ENCODE data around the gene ATF6B. TPM values are rescaled to one million over a fixed set of nuclear protein-coding genes. Genes with fewer than 3 reads are reported as not detected.

The ATF6B gene
- total and polyA plus RNA-seq, 7 donors = 13.0 to 35.2 (median 19.2) TPM

- Histone ChIP-seq H3K4me3 (no peak overlapping the region), H3K9me3 (no peaks in the 10 kb centered on the region), H3K4me1 (peaks cover 13% of the 10 kb centered on the region), H3K36me3 (ENCODE audit: insufficient read depth in 1 of 2, low read depth in 1 of 2) (peaks cover 5 to 71% of the 10 kb centered on the region in 2 donors), H3K27ac (no peak overlapping the region), H3K27me3 (ENCODE audit: insufficient read depth in 3 of 3, low read length in 2 of 3) (no peaks in the 10 kb centered on the region)
- no peak for DNase-seq
- WGBS, 3 donors = 68 to 80% (median 71%) methylated on average over 7 of the region's 7 CpGs
- no peak for ATAC-seq
- intact Hi-C loops (cut with DNase I) = loop anchor here in 1 of 2 donors (5.0 kb wide), 2 partner anchors 36 to 81 kb away; partner anchors contain the start of genes PPT2 and PRRT1
- TF ChIP-seq CTCF (IDR thresholded peaks at IDR 0.05) = peak; percentile 17
Observed at GRCh38 chr6:32116674-32117073, 11.4 kb downstream of the ATF6B start.

- TF ChIP-seq CTCF (IDR thresholded peaks at IDR 0.05) = no peak
- DNase-seq (no peak), ATAC-seq (no peak)
- 75 to 83% (median 81%) methylated on average over 6 of the region's 6 CpGs for WGBS, 3 donors
- intact Hi-C loops (cut with DNase I) = loop anchor here in 1 of 2 donors (5.0 kb wide), 2 partner anchors 37 to 82 kb away; partner anchors contain the start of genes PPT2 and PRRT1
- peaks cover 14% of the 10 kb centered on the region for H3K4me1 ChIP-seq
- no peak overlapping the region for H3K4me3 ChIP-seq
- H3K27ac ChIP-seq = no peak overlapping the region
- H3K27me3 ChIP-seq (ENCODE audit: insufficient read depth in 3 of 3, low read length in 2 of 3) = no peaks in the 10 kb centered on the region
- peaks cover under 1 to 61% of the 10 kb centered on the region in 2 donors for H3K36me3 ChIP-seq (ENCODE audit: insufficient read depth in 1 of 2, low read depth in 1 of 2)
- no peaks in the 10 kb centered on the region for H3K9me3 ChIP-seq
Observed at GRCh38 chr6:32115623-32116022, 12.4 kb downstream of the ATF6B start.

GRCh38 chr6:32114796-32115195 is 13.2 kb downstream of the ATF6B start:
- 78 to 82% (median 80%) methylated on average over 8 of the region's 8 CpGs for WGBS, 3 donors
- no peaks in the 10 kb centered on the region for H3K9me3 ChIP-seq
- H3K36me3 ChIP-seq (ENCODE audit: insufficient read depth in 1 of 2, low read depth in 1 of 2) = peaks cover 0 to 52% of the 10 kb centered on the region in 2 donors
- TF ChIP-seq CTCF (IDR thresholded peaks at IDR 0.05) = no peak
- intact Hi-C loops (cut with DNase I) = loop anchor here in 1 of 2 donors (5.0 kb wide), 2 partner anchors 38 to 83 kb away; partner anchors contain the start of genes PPT2 and PRRT1
- ATAC-seq (no peak), DNase-seq (peak in 1 of 2 donors; percentile 49)
- peaks cover 14% of the 10 kb centered on the region for H3K4me1 ChIP-seq
- no peak overlapping the region for H3K27ac ChIP-seq
- H3K27me3 ChIP-seq (ENCODE audit: insufficient read depth in 3 of 3, low read length in 2 of 3) = peaks cover 0 to 2% (median 0%) of the 10 kb centered on the region in 3 donors
- no peak overlapping the region for H3K4me3 ChIP-seq

- no peak for TF ChIP-seq CTCF (IDR thresholded peaks at IDR 0.05)
- Histone ChIP-seq H3K36me3 (ENCODE audit: insufficient read depth in 1 of 2, low read depth in 1 of 2) (peaks cover 0 to 43% of the 10 kb centered on the region in 2 donors), H3K27me3 (ENCODE audit: insufficient read depth in 3 of 3, low read length in 2 of 3) (peaks cover 0 to 5% (median 5%) of the 10 kb centered on the region in 3 donors), H3K4me1 (peaks cover 7% of the 10 kb centered on the region), H3K27ac (peak overlapping the region; percentile 38), H3K4me3 (no peak overlapping the region), H3K9me3 (no peaks in the 10 kb centered on the region)
- DNase-seq = peak; percentile 86 to 91
- intact Hi-C loops (cut with DNase I) = no loop called here
- WGBS, 3 donors = 32 to 37% (median 35%) methylated on average over 9 of the region's 9 CpGs
- ATAC-seq = peak; percentile 54 to 68 (median 62)
Observed at GRCh38 chr6:32113386-32114352, 14.4 kb downstream of the ATF6B start.

All from psoas muscle (tissue), 8 donors.